Neuronal stem cell (in vitro differentiated cells): ENCODE measurements around the gene RHOF.

Experiments used
- DNase-seq: peaks from one replicate; pipeline ENCODE4 v3.0.0-alpha.2; 2013; ENCODE audit warnings: low spot score
- H2AFZ ChIP-seq: one replicate; pipeline ENCODE4 v1.6.1; 2013; ENCODE audit warnings: mild to moderate bottlenecking, low read length, inconsistent platforms
- H2AK5ac ChIP-seq: 2 replicates; pipeline ENCODE4 v1.6.1; 2013; ENCODE audit warnings: low read depth, mild to moderate bottlenecking, inconsistent platforms, low read length, moderate library complexity, mixed read lengths
- H2BK120ac ChIP-seq: 2 replicates; pipeline ENCODE4 v1.6.1; 2013; ENCODE audit warnings: low read depth, mild to moderate bottlenecking, inconsistent platforms, low read length, moderate library complexity, mixed read lengths
- H2BK12ac ChIP-seq: one replicate; pipeline ENCODE4 v1.6.1; 2013; ENCODE audit warnings: low read length, inconsistent platforms
- H2BK15ac ChIP-seq: 2 replicates; pipeline ENCODE4 v1.6.1; 2013; ENCODE audit warnings: mild to moderate bottlenecking, low read length, inconsistent platforms, mixed read lengths
- H2BK5ac ChIP-seq: one replicate; pipeline ENCODE4 v1.6.1; 2013; ENCODE audit warnings: inconsistent platforms, mild to moderate bottlenecking, low read length, moderate library complexity
- H3K14ac ChIP-seq: one replicate; pipeline ENCODE4 v1.6.1; 2013; ENCODE audit warnings: low read length, inconsistent platforms
- H3K18ac ChIP-seq: 2 replicates; pipeline ENCODE4 v1.6.1; 2013; ENCODE audit warnings: low read length, inconsistent platforms
- H3K23ac ChIP-seq: 2 replicates; pipeline ENCODE4 v1.6.1; 2013; ENCODE audit warnings: low read depth, mild to moderate bottlenecking, mixed read lengths, low read length, inconsistent platforms; ENCODE audit not compliant: poor library complexity
- H3K27ac ChIP-seq: replicated peaks from 3 replicates; pipeline ENCODE4 v1.5.1; 2013; ENCODE audit warnings: low read length, inconsistent platforms
- H3K27me3 ChIP-seq, 3 experiments: 2 replicates each; pipeline ENCODE4 v1.6.1; 2013; ENCODE audit warnings: low read length in 3 of 3, mild to moderate bottlenecking in 2 of 3, inconsistent platforms in 1 of 3, low read depth in 1 of 3, mixed read lengths in 1 of 3, moderate library complexity in 1 of 3; ENCODE audit not compliant: control insufficient read depth in 3 of 3, insufficient read depth in 3 of 3
- H3K36me3 ChIP-seq, 2 donors: replicated peaks in 1 of 2; 2 replicates each; pipeline ENCODE4 v1.6.1; 2013; ENCODE audit warnings: low read length in 2 of 2; ENCODE audit not compliant: control insufficient read depth in 2 of 2, insufficient read depth in 2 of 2
- H3K4ac ChIP-seq: 2 replicates; pipeline ENCODE4 v1.6.1; 2013; ENCODE audit warnings: inconsistent platforms, mild to moderate bottlenecking, low read length, moderate library complexity
- H3K4me1 ChIP-seq, 2 donors: 1 replicate in 1 of 2; 2 replicates in 1 of 2; pipeline ENCODE4 v1.6.1; 2013; ENCODE audit warnings: low read length in 2 of 2, low read depth in 1 of 2; ENCODE audit not compliant: control insufficient read depth in 2 of 2, insufficient read depth in 1 of 2
- H3K4me2 ChIP-seq: one replicate; pipeline ENCODE4 v1.6.1; 2013; ENCODE audit warnings: mild to moderate bottlenecking, low read length, inconsistent platforms; ENCODE audit not compliant: insufficient read depth, poor library complexity, severe bottlenecking
- H3K4me3 ChIP-seq, 2 donors: 2 replicates each; pipeline ENCODE4 v1.5.1; 2013; ENCODE audit warnings: low read length in 2 of 2, mild to moderate bottlenecking in 2 of 2, inconsistent platforms in 1 of 2, moderate library complexity in 1 of 2
- H3K79me1 ChIP-seq: one replicate; pipeline ENCODE4 v1.6.1; 2013; ENCODE audit warnings: low read depth, mild to moderate bottlenecking, inconsistent platforms, low read length, moderate library complexity
- H3K9ac ChIP-seq: one replicate; pipeline ENCODE4 v1.6.1; 2013; ENCODE audit warnings: mild to moderate bottlenecking, low read depth, low read length, inconsistent platforms; ENCODE audit not compliant: poor library complexity
- H3K9me3 ChIP-seq, 2 donors: replicated peaks in 1 of 2; 2 replicates each; pipeline versions ENCODE3 to v1.6.1; 2013; ENCODE audit warnings: low read length in 2 of 2, mild to moderate bottlenecking in 2 of 2, inconsistent platforms in 1 of 2, low read depth in 1 of 2, mixed read lengths in 1 of 2, moderate library complexity in 1 of 2; ENCODE audit not compliant: control insufficient read depth in 2 of 2, insufficient read depth in 1 of 2
- H4K8ac ChIP-seq: one replicate; pipeline ENCODE4 v1.6.1; 2013; ENCODE audit warnings: low read depth, mild to moderate bottlenecking, inconsistent platforms, low read length, moderate library complexity
- H4K91ac ChIP-seq: one replicate; pipeline ENCODE4 v1.6.1; 2013; ENCODE audit warnings: low read length, low read depth, mild to moderate bottlenecking, inconsistent platforms; ENCODE audit not compliant: poor library complexity
- WGBS, 2 donors: extraction: QIAGEN DNeasy Blood & Tissue Kit; methylation state at CpG; one replicate each; pipeline ENCODE4 v1.1.7; 2013; ENCODE audit warnings: missing lambda C conversion rate in 2 of 2, mixed read lengths in 1 of 2; ENCODE audit not compliant: insufficient read length in 2 of 2, insufficient replicate concordance in 1 of 2; ENCODE audit errors: extremely low coverage in 2 of 2; 5-methylcytosine and 5-hydroxymethylcytosine counted together

Gene RHOF

GRCh38 chr12:121738340-121738858 is 55.1 kb downstream of the RHOF start:
- H3K27ac ChIP-seq, result no peak overlapping the region
- no peaks in the 10 kb centered on the region for H3K9me3 ChIP-seq
- H3K4me2 ChIP-seq, result no peak overlapping the region
- no peaks in the 10 kb centered on the region for H3K4me1 ChIP-seq
- no peak overlapping the region for H3K9ac ChIP-seq
- no peak overlapping the region for H2AK5ac ChIP-seq
- no peak for DNase-seq
- H2AFZ ChIP-seq, result no peak overlapping the region
- H3K23ac ChIP-seq, result no peak overlapping the region
- H2BK12ac ChIP-seq, result no peak overlapping the region
- no peak overlapping the region for H2BK15ac ChIP-seq
- no peak overlapping the region for H3K14ac ChIP-seq
- H3K18ac ChIP-seq, result no peak overlapping the region
- H3K4me3 ChIP-seq, result no peak overlapping the region
- no peak overlapping the region for H2BK5ac ChIP-seq
- no peaks in the 10 kb centered on the region for H3K36me3 ChIP-seq
- H3K4ac ChIP-seq, result no peak overlapping the region
- no peak overlapping the region for H4K91ac ChIP-seq
- no peak overlapping the region for H4K8ac ChIP-seq
- H3K79me1 ChIP-seq, result peaks cover 2% of the 10 kb centered on the region
- H2BK120ac ChIP-seq, result no peak overlapping the region
- no peaks in the 10 kb centered on the region for H3K27me3 ChIP-seq
- no CpG with 5 or more reads among the region's 9 CpGs for WGBS, 2 donors

- H3K18ac ChIP-seq, result no peak overlapping the region
- no peak overlapping the region for H2BK12ac ChIP-seq
- H3K27me3 ChIP-seq, result no peaks in the 10 kb centered on the region
- H2AFZ ChIP-seq, result no peak overlapping the region
- no peak for DNase-seq
- H2BK5ac ChIP-seq, result no peak overlapping the region
- no peak overlapping the region for H2BK15ac ChIP-seq
- no peak overlapping the region for H4K8ac ChIP-seq
- H3K4me2 ChIP-seq, result no peak overlapping the region
- no peaks in the 10 kb centered on the region for H3K36me3 ChIP-seq
- H2BK120ac ChIP-seq, result no peak overlapping the region
- no peak overlapping the region for H2AK5ac ChIP-seq
- peaks cover 2% of the 10 kb centered on the region for H3K79me1 ChIP-seq
- no peak overlapping the region for H3K23ac ChIP-seq
- no peak overlapping the region for H3K9ac ChIP-seq
- H3K27ac ChIP-seq, result no peak overlapping the region
- H3K4ac ChIP-seq, result no peak overlapping the region
- WGBS, 2 donors, result no CpG with 5 or more reads among the region's 8 CpGs
- H3K4me3 ChIP-seq, result no peak overlapping the region
- H3K4me1 ChIP-seq, result no peaks in the 10 kb centered on the region
- no peak overlapping the region for H3K14ac ChIP-seq
- H3K9me3 ChIP-seq, result no peaks in the 10 kb centered on the region
- no peak overlapping the region for H4K91ac ChIP-seq
Measured at GRCh38 chr12:121733849-121734248, 59.6 kb downstream of the RHOF start.

- H2BK5ac ChIP-seq, result no peak overlapping the region
- no peaks in the 10 kb centered on the region for H3K4me1 ChIP-seq
- H2BK12ac ChIP-seq, result no peak overlapping the region
- H3K36me3 ChIP-seq, result no peaks in the 10 kb centered on the region
- H2BK120ac ChIP-seq, result no peak overlapping the region
- no peak overlapping the region for H3K27ac ChIP-seq
- no peak overlapping the region for H3K23ac ChIP-seq
- H4K91ac ChIP-seq, result no peak overlapping the region
- no peak overlapping the region for H2AFZ ChIP-seq
- H3K4me2 ChIP-seq, result no peak overlapping the region
- H3K4ac ChIP-seq, result no peak overlapping the region
- H3K79me1 ChIP-seq, result no peaks in the 10 kb centered on the region
- no peak overlapping the region for H3K4me3 ChIP-seq
- no peak overlapping the region for H3K18ac ChIP-seq
- H3K14ac ChIP-seq, result no peak overlapping the region
- H2AK5ac ChIP-seq, result no peak overlapping the region
- DNase-seq, result no peak
- H3K27me3 ChIP-seq, result no peaks in the 10 kb centered on the region
- H3K9ac ChIP-seq, result no peak overlapping the region
- WGBS, 2 donors, result no CpG with 5 or more reads among the region's 7 CpGs
- no peak overlapping the region for H4K8ac ChIP-seq
- no peak overlapping the region for H2BK15ac ChIP-seq
- no peaks in the 10 kb centered on the region for H3K9me3 ChIP-seq
Measured at GRCh38 chr12:121731473-121731872, 62.0 kb downstream of the RHOF start.

- Histone ChIP-seq H2BK15ac (no peak overlapping the region), H3K9me3 (no peaks in the 10 kb centered on the region), H3K23ac (no peak overlapping the region), H3K4me1 (no peaks in the 10 kb centered on the region), H3K14ac (no peak overlapping the region), H3K4ac (no peak overlapping the region), H4K91ac (no peak overlapping the region), H2BK5ac (no peak overlapping the region), H3K79me1 (no peaks in the 10 kb centered on the region), H3K9ac (no peak overlapping the region), H3K36me3 (peaks cover 0 to 2% of the 10 kb centered on the region in 2 donors), H3K27me3 (no peaks in the 10 kb centered on the region), H2AK5ac (no peak overlapping the region), H3K18ac (no peak overlapping the region), H2BK12ac (no peak overlapping the region), H2BK120ac (no peak overlapping the region), H3K4me2 (no peak overlapping the region), H4K8ac (no peak overlapping the region), H2AFZ (no peak overlapping the region), H3K27ac (no peak overlapping the region), H3K4me3 (no peak overlapping the region)
- no peak for DNase-seq
- no CpG with 5 or more reads among the region's 6 CpGs for WGBS, 2 donors
Measured at GRCh38 chr12:121729021-121729420, 64.5 kb downstream of the RHOF start.
